ENCODE results near the gene SASH1.

The SASH1 gene

DNA sequence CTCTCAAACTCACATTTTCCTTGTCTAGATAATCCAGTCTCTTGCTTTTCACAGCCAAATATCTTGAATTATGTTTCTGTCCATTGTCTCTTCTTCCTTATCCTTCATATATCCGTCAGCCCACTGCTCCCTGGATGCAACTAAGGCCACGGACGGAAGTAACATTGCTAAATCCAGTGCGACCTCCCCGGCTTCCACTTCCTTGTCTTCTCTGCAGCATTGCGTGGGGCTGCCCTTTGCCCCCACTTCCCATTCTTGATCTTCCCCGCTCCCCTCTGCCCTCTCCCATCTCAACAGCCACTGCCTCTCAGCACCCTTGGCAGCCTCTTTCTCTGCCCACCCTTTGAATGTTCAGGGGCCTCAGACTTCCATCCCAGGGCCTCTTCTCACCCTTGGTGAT, 213.8 kb downstream of the SASH1 start:
- peaks cover 8% of the 10 kb centered on the region for H3K27me3 ChIP-seq (ENCODE audit: control insufficient read depth, insufficient read depth, low read length, poor library complexity, severe bottlenecking)
- H3K36me3 ChIP-seq (ENCODE audit: control insufficient read depth, insufficient read depth, low read length): no peaks in the 10 kb centered on the region
- 77% methylated on average over 6 of the region's 7 CpGs for WGBS, 2 experiments
- no peaks in the 10 kb centered on the region for H3K9me3 ChIP-seq (ENCODE audit: control insufficient read depth, low read length)
- H3K27ac ChIP-seq (ENCODE audit: insufficient read depth, low read depth, low read length, poor library complexity, severe bottlenecking): no peak overlapping the region
- no peaks in the 10 kb centered on the region for H3K4me1 ChIP-seq (ENCODE audit: control insufficient read depth, insufficient read depth, low read length)
- H3K4me3 ChIP-seq (ENCODE audit: insufficient read depth, low read depth, low read length): no peak overlapping the region

DNA sequence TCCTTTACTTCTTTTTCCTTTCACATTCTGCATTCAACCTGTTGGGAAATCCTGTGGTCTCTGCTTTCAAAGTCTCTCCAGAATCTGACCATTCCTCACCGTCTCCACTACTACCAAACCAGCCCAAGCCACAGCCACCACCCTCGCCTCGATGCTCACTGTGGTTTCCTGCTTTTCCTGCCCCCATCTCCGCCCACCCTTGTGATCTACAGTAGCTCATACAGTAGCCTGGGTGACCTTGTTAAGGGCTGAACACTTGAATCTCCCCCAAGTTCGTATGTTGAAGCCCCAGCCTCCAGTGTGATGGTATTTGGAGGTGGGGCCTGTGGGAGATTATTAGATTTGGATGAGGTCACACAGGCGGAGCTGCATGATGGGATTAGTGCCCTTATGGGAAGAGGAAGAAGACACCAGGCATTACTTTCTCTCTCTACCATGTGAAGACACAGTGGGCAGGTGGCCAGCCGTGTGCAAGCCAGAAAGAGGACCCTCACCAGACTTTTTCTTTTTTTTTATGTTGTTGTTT, 215.2 kb downstream of the SASH1 start:
- no peaks in the 10 kb centered on the region for H3K36me3 ChIP-seq (ENCODE audit: control insufficient read depth, insufficient read depth, low read length)
- H3K4me3 ChIP-seq (ENCODE audit: insufficient read depth, low read depth, low read length): no peak overlapping the region
- H3K27me3 ChIP-seq (ENCODE audit: control insufficient read depth, insufficient read depth, low read length, poor library complexity, severe bottlenecking): peaks cover 8% of the 10 kb centered on the region
- H3K4me1 ChIP-seq (ENCODE audit: control insufficient read depth, insufficient read depth, low read length): no peaks in the 10 kb centered on the region
- no peaks in the 10 kb centered on the region for H3K9me3 ChIP-seq (ENCODE audit: control insufficient read depth, low read length)
- H3K27ac ChIP-seq (ENCODE audit: insufficient read depth, low read depth, low read length, poor library complexity, severe bottlenecking): no peak overlapping the region
- 90 to 93% methylated on average over 7 of the region's 7 CpGs for WGBS, 2 experiments

DNA sequence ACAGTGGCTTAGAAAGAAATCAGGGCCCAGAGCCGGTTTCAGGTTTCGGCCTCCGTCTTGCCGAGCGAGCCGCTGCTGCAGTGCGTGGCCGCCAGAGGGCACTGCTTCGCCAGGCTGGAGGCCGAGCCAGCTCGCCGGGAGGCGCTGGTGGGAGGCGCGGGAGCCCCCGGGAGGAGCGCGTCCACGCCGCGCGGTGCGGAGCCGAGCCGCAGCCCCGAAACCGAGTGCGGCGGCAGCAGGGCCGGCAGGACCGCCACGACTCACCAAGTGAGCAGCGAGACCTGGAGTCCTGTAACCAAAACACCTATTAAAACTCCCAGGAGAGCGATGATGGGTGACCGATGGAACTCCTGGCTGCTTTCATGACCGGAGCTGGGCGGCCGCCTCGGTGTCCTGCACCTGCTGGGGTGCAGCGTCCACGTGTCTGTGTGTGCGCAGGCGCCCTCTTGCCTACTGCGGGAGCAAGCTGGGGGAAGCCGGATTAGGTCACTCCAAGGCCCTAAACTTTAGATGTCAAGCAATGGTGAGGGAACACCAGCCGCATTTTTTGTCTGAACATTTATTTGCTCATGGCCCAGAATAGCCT, 217.3 kb downstream of the SASH1 start:
- Histone ChIP-seq H3K27ac (ENCODE audit: insufficient read depth, low read depth, low read length, poor library complexity, severe bottlenecking) (no peak overlapping the region), H3K4me1 (ENCODE audit: control insufficient read depth, insufficient read depth, low read length) (no peaks in the 10 kb centered on the region), H3K9me3 (ENCODE audit: control insufficient read depth, low read length) (no peaks in the 10 kb centered on the region), H3K27me3 (ENCODE audit: control insufficient read depth, insufficient read depth, low read length, poor library complexity, severe bottlenecking) (peaks cover 8% of the 10 kb centered on the region), H3K36me3 (ENCODE audit: control insufficient read depth, insufficient read depth, low read length) (no peaks in the 10 kb centered on the region), H3K4me3 (ENCODE audit: insufficient read depth, low read depth, low read length) (peak overlapping the region; percentile 45)
- WGBS, 2 experiments: 11% methylated on average over 46 of the region's 46 CpGs

GRCh38 chr6:148561629-148562028, 219.0 kb downstream of the SASH1 start:
- Histone ChIP-seq H3K27ac (ENCODE audit: insufficient read depth, low read depth, low read length, poor library complexity, severe bottlenecking) (no peak overlapping the region), H3K9me3 (ENCODE audit: control insufficient read depth, low read length) (no peaks in the 10 kb centered on the region), H3K4me3 (ENCODE audit: insufficient read depth, low read depth, low read length) (no peak overlapping the region), H3K36me3 (ENCODE audit: control insufficient read depth, insufficient read depth, low read length) (no peaks in the 10 kb centered on the region), H3K27me3 (ENCODE audit: control insufficient read depth, insufficient read depth, low read length, poor library complexity, severe bottlenecking) (peaks cover 8% of the 10 kb centered on the region), H3K4me1 (ENCODE audit: control insufficient read depth, insufficient read depth, low read length) (no peaks in the 10 kb centered on the region)
- 92 to 96% methylated on average over 6 of the region's 6 CpGs for WGBS, 2 experiments

GRCh38 chr6:148563066-148563465, 220.4 kb downstream of the SASH1 start:
- peaks cover 8% of the 10 kb centered on the region for H3K27me3 ChIP-seq (ENCODE audit: control insufficient read depth, insufficient read depth, low read length, poor library complexity, severe bottlenecking)
- no peak overlapping the region for H3K27ac ChIP-seq (ENCODE audit: insufficient read depth, low read depth, low read length, poor library complexity, severe bottlenecking)
- no peaks in the 10 kb centered on the region for H3K9me3 ChIP-seq (ENCODE audit: control insufficient read depth, low read length)
- H3K4me1 ChIP-seq (ENCODE audit: control insufficient read depth, insufficient read depth, low read length): no peaks in the 10 kb centered on the region
- H3K36me3 ChIP-seq (ENCODE audit: control insufficient read depth, insufficient read depth, low read length): no peaks in the 10 kb centered on the region
- 90 to 93% methylated on average over 5 of the region's 5 CpGs for WGBS, 2 experiments
- H3K4me3 ChIP-seq (ENCODE audit: insufficient read depth, low read depth, low read length): no peak overlapping the region

- Histone ChIP-seq H3K36me3 (ENCODE audit: control insufficient read depth, insufficient read depth, low read length) (no peaks in the 10 kb centered on the region), H3K27ac (ENCODE audit: insufficient read depth, low read depth, low read length, poor library complexity, severe bottlenecking) (no peak overlapping the region), H3K9me3 (ENCODE audit: control insufficient read depth, low read length) (no peaks in the 10 kb centered on the region), H3K27me3 (ENCODE audit: control insufficient read depth, insufficient read depth, low read length, poor library complexity, severe bottlenecking) (peaks cover 8% of the 10 kb centered on the region), H3K4me3 (ENCODE audit: insufficient read depth, low read depth, low read length) (no peak overlapping the region), H3K4me1 (ENCODE audit: control insufficient read depth, insufficient read depth, low read length) (no peaks in the 10 kb centered on the region)
- 86 to 89% methylated on average over 9 of the region's 9 CpGs for WGBS, 2 experiments
These were observed 221.9 kb downstream of the SASH1 start for GRCh38 chr6:148564494-148565035.

DNA sequence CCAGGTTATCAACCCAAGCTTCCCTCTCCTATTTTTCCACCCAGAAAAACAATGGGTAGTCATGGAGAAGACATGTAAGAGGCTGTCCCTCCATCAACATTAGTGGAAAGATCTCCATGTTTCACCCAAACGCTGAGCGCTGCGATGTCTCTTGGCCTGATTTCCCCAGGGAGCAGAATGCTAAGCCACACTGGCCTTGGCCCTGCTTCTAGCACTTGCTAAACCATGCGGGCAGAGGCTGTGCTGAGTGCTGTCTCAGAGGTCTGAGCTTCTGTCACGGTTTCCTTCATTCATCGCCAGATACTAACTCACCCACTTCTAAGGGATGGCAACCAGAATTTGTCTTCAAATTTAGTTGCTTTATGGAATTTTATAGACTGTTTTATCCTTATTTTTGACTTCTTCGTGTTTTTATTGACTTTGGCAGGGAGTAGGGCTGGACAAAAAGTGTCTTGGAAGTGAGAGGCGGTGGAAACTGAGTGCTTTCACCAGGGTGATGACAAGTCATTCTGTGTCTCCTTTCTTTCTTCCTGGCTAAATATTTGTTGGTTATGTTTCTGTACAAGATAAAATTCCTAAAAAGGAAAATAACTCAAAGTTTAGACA, 222.8 kb downstream of the SASH1 start:
- 95 to 96% methylated on average over 7 to 8 of the region's 8 CpGs for WGBS, 2 experiments
- no peak overlapping the region for H3K27ac ChIP-seq (ENCODE audit: insufficient read depth, low read depth, low read length, poor library complexity, severe bottlenecking)
- H3K9me3 ChIP-seq (ENCODE audit: control insufficient read depth, low read length): no peaks in the 10 kb centered on the region
- H3K36me3 ChIP-seq (ENCODE audit: control insufficient read depth, insufficient read depth, low read length): no peaks in the 10 kb centered on the region
- no peak overlapping the region for H3K4me3 ChIP-seq (ENCODE audit: insufficient read depth, low read depth, low read length)
- H3K27me3 ChIP-seq (ENCODE audit: control insufficient read depth, insufficient read depth, low read length, poor library complexity, severe bottlenecking): peaks cover 4% of the 10 kb centered on the region
- no peaks in the 10 kb centered on the region for H3K4me1 ChIP-seq (ENCODE audit: control insufficient read depth, insufficient read depth, low read length)

DNA sequence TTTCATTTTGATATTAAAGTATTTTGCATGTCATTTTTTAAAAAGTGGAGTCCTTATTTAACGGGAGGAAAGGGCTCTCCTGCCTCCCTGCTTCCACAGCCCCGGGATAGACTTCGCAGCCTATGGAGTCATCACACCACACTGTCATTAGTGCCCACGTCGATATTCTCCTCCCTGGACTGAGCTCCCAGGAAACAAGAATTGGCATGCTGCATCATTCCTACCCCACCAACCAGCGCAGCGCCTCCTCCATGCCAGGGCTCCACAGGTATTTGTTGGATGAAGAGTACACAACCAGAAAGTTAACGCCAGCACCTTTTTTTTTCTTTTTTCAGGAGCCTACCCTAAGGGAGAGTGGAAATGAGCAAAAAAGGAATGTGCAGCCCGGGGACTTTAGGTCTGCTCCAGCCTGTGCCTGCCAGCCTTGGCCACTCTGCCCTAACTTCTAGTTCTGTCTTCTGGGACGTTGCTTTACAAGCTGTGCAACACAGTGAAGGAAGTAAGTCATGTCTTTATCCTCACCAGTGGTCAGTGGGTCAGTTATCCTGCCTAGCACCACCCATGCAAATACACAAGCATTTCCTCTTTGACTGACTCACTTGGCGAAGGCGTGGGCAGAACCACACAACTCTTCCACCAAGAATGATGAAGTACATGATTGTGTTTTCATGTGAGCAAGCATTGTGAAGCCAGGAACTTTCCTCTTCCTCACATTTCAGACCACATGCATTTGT, 223.5 kb downstream of the SASH1 start:
- Histone ChIP-seq H3K36me3 (ENCODE audit: control insufficient read depth, insufficient read depth, low read length) (no peaks in the 10 kb centered on the region), H3K27ac (ENCODE audit: insufficient read depth, low read depth, low read length, poor library complexity, severe bottlenecking) (no peak overlapping the region), H3K4me1 (ENCODE audit: control insufficient read depth, insufficient read depth, low read length) (no peaks in the 10 kb centered on the region), H3K27me3 (ENCODE audit: control insufficient read depth, insufficient read depth, low read length, poor library complexity, severe bottlenecking) (no peaks in the 10 kb centered on the region), H3K9me3 (ENCODE audit: control insufficient read depth, low read length) (no peaks in the 10 kb centered on the region), H3K4me3 (ENCODE audit: insufficient read depth, low read depth, low read length) (no peak overlapping the region)
- 89% methylated on average over 12 of the region's 12 CpGs for WGBS, 2 experiments

DNA sequence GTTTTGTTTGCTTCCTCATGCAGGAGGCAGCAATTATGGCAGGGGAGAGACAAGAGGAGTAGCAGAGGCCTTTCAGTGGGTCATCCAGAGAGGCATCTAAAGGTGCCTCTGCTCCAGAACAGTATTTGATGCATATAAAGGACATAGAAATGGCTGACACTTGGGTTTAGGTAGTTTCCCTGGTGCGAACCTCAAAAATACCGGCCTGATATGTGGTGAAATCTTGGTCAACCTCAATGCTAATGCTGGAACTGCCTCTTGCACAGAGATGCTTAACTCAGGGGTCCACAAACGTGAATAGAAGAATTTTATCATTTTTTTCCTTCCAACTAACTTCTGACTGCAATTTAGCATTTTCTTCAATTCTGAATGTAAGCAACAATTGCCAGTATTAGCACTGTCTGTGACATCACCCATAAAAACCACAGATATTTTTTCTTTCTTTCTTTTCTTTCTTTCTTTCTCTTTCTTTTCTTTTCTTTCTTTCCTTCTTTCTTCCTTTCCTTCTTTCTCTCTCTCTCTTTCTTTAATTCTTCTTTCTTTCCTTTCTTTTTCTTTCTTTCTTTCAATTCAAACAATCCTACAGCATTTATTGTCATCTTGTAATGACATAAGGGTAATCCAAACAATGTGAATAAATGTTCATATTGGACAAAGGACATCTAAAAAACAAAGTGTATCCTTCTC, 224.2 kb downstream of the SASH1 start:
- H3K27ac ChIP-seq (ENCODE audit: insufficient read depth, low read depth, low read length, poor library complexity, severe bottlenecking): no peak overlapping the region
- H3K9me3 ChIP-seq (ENCODE audit: control insufficient read depth, low read length): no peaks in the 10 kb centered on the region
- H3K27me3 ChIP-seq (ENCODE audit: control insufficient read depth, insufficient read depth, low read length, poor library complexity, severe bottlenecking): no peaks in the 10 kb centered on the region
- no peak overlapping the region for H3K4me3 ChIP-seq (ENCODE audit: insufficient read depth, low read depth, low read length)
- no peaks in the 10 kb centered on the region for H3K36me3 ChIP-seq (ENCODE audit: control insufficient read depth, insufficient read depth, low read length)
- WGBS, 2 experiments: 93 to 94% methylated on average over 3 of the region's 3 CpGs
- H3K4me1 ChIP-seq (ENCODE audit: control insufficient read depth, insufficient read depth, low read length): no peaks in the 10 kb centered on the region

GRCh38 chr6:148570456-148570855, 227.8 kb downstream of the SASH1 start:
- Histone ChIP-seq H3K9me3 (ENCODE audit: control insufficient read depth, low read length) (no peaks in the 10 kb centered on the region), H3K36me3 (ENCODE audit: control insufficient read depth, insufficient read depth, low read length) (no peaks in the 10 kb centered on the region), H3K27me3 (ENCODE audit: control insufficient read depth, insufficient read depth, low read length, poor library complexity, severe bottlenecking) (no peaks in the 10 kb centered on the region), H3K4me3 (ENCODE audit: insufficient read depth, low read depth, low read length) (no peak overlapping the region), H3K27ac (ENCODE audit: insufficient read depth, low read depth, low read length, poor library complexity, severe bottlenecking) (no peak overlapping the region), H3K4me1 (ENCODE audit: control insufficient read depth, insufficient read depth, low read length) (no peaks in the 10 kb centered on the region)
- WGBS, 2 experiments: 81 to 83% methylated on average over 7 of the region's 7 CpGs

Measured in ectodermal cell (in vitro differentiated cells).